PC-3 (cell line): ENCODE results near the gene SYVN1.

ENCODE experiments used
- EZH2phosphoT487 ChIP-seq: fragments of 300-600 bp; sonication (generic); IDR thresholded peaks from 2 replicates; pipeline ENCODE4 v1.6.1; 2018; ENCODE audit warnings: mild to moderate bottlenecking, antibody characterized with exemption, low read length, borderline replicate concordance
- TF ChIP-seq, protein P1 (sequence below): fragments of 300-600 bp; sonication (generic); conservative IDR thresholded peaks from 2 replicates; pipeline ENCODE4 v1.5.1; 2017; ENCODE audit warnings: antibody characterized with exemption, low read depth, mild to moderate bottlenecking, low read length

DNA sequence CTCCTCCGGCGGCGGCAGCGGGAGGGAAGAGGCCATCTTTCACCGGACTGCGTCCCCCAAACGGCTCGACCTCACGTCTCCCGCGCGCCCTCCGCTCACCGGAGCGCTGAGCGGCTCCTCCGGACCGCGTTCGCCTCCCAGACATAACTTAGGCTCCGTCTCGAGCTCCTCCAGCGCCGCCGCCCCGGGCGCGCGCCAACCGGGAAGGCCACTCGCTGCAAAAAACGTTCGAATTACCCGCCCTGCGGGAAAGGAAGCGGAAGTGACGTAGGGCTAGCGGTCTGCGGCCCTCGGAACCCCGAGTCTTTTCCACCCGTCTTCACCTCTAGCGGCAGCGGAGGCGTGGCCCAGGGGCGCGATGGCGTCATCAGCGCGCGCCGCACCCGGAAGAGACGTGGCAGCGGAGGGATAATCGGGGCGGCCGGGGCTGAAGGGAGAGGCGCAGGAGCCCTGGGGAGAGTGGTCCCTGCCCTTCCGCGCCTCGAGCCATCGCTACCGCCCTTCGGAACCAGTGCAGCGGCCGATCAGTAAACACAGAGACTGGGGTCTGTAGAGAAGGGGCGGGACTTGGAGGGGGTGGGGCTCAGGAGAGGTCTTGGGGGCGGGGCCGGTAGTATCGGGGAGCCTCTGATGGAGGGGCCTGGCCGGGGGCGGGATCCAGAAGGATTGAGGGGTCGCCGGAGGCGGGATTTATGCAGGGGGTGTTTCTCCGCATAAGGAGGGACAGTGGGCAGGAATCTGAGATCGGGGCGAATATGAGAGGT, 50.3 kb downstream of the SYVN1 start, which contains the start of the genes CDCA5 and ZFPL1:
- no peak for TF ChIP-seq EZH2phosphoT487
- TF ChIP-seq, protein P1, sequence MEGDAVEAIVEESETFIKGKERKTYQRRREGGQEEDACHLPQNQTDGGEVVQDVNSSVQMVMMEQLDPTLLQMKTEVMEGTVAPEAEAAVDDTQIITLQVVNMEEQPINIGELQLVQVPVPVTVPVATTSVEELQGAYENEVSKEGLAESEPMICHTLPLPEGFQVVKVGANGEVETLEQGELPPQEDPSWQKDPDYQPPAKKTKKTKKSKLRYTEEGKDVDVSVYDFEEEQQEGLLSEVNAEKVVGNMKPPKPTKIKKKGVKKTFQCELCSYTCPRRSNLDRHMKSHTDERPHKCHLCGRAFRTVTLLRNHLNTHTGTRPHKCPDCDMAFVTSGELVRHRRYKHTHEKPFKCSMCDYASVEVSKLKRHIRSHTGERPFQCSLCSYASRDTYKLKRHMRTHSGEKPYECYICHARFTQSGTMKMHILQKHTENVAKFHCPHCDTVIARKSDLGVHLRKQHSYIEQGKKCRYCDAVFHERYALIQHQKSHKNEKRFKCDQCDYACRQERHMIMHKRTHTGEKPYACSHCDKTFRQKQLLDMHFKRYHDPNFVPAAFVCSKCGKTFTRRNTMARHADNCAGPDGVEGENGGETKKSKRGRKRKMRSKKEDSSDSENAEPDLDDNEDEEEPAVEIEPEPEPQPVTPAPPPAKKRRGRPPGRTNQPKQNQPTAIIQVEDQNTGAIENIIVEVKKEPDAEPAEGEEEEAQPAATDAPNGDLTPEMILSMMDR: no peak
